SJCRH30 (cell line): ENCODE measurements around the gene MTMR1. TPM values are rescaled to one million over a fixed set of nuclear protein-coding genes. Genes with fewer than 3 reads are reported as not detected.

Source experiments
- DNase-seq, 2 experiments: peaks; one replicate each; pipeline ENCODE4 v3.0.0-alpha.2; 2015 to 2020
- H3K27ac ChIP-seq: fragments of 250-450 bp; sonication (Bioruptor Pico); 2 replicates; pipeline ENCODE4 v1.5.1; 2020; ENCODE audit warnings: mild to moderate bottlenecking, moderate library complexity
- H3K27me3 ChIP-seq: fragments of 250-450 bp; sonication (Bioruptor Pico); 2 replicates; pipeline ENCODE4 v1.5.1; 2020; ENCODE audit warnings: mild to moderate bottlenecking, moderate library complexity
- H3K36me3 ChIP-seq: fragments of 250-450 bp; sonication (Bioruptor Pico); 2 replicates; pipeline ENCODE4 v1.5.1; 2020; ENCODE audit warnings: mild to moderate bottlenecking, moderate library complexity
- H3K4me1 ChIP-seq: fragments of 250-450 bp; sonication (Bioruptor Pico); 2 replicates; pipeline ENCODE4 v1.5.1; 2020; ENCODE audit warnings: mild to moderate bottlenecking, moderate library complexity
- H3K4me3 ChIP-seq: fragments of 250-450 bp; sonication (Bioruptor Pico); 2 replicates; pipeline ENCODE4 v1.5.1; 2020; ENCODE audit warnings: mild to moderate bottlenecking, moderate library complexity
- H3K9me3 ChIP-seq: fragments of 250-450 bp; sonication (Bioruptor Pico); replicated peaks from 2 replicates; pipeline ENCODE4 v1.5.1; 2020; ENCODE audit warnings: mild to moderate bottlenecking, moderate library complexity
- total RNA-seq: library from RNA; depleted of rRNA; stranded (reverse); fragments of >200 nt; shearing (Covaris generic); gene quantifications from 2 replicates; pipeline ENCODE4 v1.2.3, GENCODE V29; 2014

Gene MTMR1
- total RNA-seq, 1 experiment from 2014 or later, result 26.3 TPM

DNA sequence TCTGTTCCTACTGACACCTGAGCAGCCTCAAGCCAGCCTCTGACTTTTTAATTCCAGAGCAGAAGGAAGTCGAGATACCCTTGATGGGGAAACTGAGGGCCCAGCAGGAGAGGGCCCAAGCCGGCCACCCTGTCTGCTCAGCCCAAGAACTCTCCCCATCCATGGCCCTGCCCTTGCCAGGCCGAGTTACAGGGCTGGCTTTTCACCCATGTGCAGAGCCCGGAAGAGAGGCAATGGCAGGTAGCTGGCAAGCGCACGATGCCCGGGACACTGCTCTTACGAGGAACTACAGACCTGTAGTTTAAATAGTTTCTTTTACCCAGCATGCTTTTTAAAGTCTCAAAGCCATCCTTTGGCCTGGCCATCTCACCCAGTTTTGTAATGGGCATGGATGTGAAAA, 79.9 kb downstream of the MTMR1 start:
- Histone ChIP-seq H3K27me3 (no peaks in the 10 kb centered on the region), H3K36me3 (no peaks in the 10 kb centered on the region), H3K4me1 (no peaks in the 10 kb centered on the region), H3K4me3 (no peak overlapping the region), H3K9me3 (no peaks in the 10 kb centered on the region), H3K27ac (no peak overlapping the region)
- DNase-seq, result no peak

DNA sequence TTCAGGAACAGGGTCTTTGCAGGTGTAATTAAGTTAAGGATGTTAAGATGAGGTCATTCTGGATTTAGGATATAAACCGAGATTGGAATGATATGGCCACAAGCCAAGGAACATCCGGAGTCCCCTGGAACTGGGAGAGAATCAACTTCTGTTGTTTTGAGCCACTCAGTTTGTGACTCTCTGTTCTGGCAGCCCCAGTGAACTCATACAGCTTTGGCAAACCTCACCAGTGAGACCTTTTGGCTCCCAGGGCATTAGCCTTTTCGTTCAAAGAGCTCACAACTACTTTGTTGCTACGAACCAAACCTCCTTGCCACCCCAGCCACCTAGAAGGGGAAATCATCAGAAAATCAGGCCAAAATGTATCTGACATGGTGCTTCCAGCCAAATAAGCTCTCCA, 80.4 kb downstream of the MTMR1 start:
- no peak for DNase-seq
- Histone ChIP-seq H3K4me3 (no peak overlapping the region), H3K27ac (no peak overlapping the region), H3K27me3 (no peaks in the 10 kb centered on the region), H3K9me3 (no peaks in the 10 kb centered on the region), H3K4me1 (no peaks in the 10 kb centered on the region), H3K36me3 (no peaks in the 10 kb centered on the region)

DNA sequence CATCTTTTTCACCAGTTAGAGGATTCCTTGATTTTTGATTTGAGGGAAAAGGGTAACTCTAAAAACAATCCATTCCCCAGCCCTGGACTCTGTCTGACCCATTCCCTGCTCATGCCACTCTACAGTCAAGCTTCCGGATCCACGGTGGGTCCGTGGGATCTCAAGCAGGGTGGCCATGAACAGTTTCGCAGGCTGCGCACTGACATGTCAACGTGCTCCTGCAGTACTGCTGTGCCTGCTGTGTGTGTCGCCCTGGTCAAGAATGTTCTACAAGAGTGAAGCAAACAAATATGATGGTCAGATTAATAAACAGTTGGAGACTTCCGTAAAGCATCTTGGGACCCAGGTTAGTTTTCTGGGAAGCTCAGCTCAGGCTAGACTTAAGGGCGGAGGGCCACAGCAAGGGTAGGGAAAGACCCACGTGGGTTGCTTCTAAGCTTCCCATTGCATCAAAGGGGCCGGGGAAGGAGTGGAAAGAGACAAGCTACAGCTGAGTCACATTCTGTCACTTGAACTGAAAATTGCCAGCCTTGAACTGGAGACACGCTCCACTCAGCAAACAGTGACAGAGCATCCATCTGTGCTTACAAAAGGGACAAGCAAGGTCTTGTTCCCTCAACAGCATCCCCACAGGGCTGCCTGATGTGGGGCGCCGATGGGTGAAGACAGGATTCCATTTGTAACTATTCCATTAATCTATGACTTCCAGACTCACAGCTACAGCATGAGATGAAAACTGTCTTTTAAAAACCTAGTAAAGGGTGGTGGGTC, 81.8 kb downstream of the MTMR1 start:
- no peak overlapping the region for H3K27ac ChIP-seq
- H3K4me1 ChIP-seq, result no peaks in the 10 kb centered on the region
- no peaks in the 10 kb centered on the region for H3K36me3 ChIP-seq
- H3K9me3 ChIP-seq, result no peaks in the 10 kb centered on the region
- H3K27me3 ChIP-seq, result no peaks in the 10 kb centered on the region
- H3K4me3 ChIP-seq, result no peak overlapping the region
- DNase-seq, result no peak

DNA sequence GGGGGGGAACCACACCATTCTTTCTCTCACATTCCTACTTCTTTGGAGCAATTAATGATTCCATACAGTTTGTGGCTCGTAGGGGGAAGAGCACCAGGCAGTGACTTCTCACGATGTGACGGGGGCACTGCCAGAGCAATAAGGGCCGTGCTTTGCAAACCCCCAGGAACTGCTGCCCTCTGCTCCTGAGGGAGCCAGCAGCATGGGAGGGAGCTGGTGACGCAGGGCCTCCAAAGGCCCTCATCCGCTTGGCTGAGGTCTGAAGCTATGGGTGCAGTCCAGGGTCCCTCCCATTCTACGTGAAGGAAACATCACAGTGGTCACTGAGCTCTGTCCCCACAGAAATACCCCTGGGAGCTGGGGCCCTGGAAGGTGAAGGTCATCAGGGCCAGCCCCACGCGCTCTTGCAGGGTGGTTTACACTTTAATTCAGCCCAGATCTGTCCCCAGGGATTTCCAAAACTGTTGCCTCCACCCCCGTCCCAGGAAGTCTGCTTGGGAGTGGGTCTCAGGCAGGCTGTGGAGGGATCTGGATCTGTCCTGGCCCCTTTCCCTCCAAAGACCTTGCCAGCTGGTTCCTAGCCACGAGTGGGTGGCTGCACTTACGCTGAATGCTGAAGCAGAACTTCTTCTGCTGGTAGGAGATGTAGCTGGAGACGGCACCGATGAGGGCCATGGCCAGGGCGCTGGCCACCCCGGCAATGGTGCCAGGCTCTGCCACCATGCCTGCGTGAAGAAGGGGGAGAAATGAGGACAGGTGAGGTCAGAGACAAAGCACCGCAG, 82.6 kb downstream of the MTMR1 start:
- Histone ChIP-seq H3K27me3 (no peaks in the 10 kb centered on the region), H3K9me3 (no peaks in the 10 kb centered on the region), H3K27ac (no peak overlapping the region), H3K4me3 (no peak overlapping the region), H3K36me3 (no peaks in the 10 kb centered on the region), H3K4me1 (no peaks in the 10 kb centered on the region)
- no peak for DNase-seq

DNA sequence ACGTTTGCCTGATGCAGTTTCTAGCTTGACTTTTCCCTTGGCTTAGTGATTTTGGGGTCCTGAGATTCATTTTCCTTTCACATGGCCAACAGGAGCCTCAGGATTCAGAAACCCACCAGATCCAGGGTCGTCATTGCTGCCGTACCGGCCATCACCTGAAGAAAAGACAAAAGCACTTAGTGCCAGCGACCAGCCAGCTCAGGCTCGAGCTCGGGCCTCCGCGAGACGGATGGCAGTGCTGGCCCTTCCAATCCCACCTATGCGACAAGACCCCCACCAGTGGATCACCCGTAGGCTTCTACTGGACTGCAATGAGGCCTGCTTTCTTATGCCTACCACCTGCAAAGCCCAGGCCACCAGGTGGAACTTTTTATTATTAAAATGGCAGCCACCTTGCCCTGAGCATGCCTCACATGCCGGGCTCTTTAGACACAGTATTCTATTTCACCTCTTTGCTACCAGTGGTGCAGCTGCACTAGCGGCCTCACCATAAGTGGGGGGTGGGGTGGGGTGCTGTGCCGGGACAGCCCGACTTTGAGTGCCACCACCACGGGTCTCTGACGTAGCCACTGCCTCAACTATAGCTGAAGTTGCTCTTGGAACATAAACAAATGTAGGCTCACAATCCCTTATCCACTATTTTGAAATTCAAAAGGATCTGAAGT, 84.3 kb downstream of the MTMR1 start:
- no peaks in the 10 kb centered on the region for H3K36me3 ChIP-seq
- no peaks in the 10 kb centered on the region for H3K4me1 ChIP-seq
- H3K27ac ChIP-seq, result no peak overlapping the region
- no peaks in the 10 kb centered on the region for H3K27me3 ChIP-seq
- no peaks in the 10 kb centered on the region for H3K9me3 ChIP-seq
- H3K4me3 ChIP-seq, result no peak overlapping the region
- no peak for DNase-seq

DNA sequence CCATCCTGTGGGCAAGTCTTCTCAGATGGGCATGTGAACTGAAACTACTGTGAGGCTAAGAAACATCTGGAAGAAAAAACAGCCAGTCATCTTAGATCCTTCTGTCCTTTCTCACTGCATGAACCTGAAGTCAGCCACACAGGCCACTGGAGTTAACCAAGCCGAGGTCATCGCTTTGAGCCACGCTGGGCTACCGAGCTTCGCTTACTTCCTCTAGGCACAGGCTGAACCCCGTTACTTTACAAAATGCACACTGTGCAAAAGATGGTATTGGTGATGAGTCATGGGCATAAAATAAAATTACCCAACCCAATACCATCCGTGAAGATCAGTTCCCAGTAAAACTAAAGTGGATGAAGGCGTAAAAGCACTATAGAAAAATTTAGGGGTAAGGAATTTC, 86.2 kb downstream of the MTMR1 start:
- no peak overlapping the region for H3K27ac ChIP-seq
- no peaks in the 10 kb centered on the region for H3K27me3 ChIP-seq
- DNase-seq, result no peak
- no peaks in the 10 kb centered on the region for H3K9me3 ChIP-seq
- no peak overlapping the region for H3K4me3 ChIP-seq
- no peaks in the 10 kb centered on the region for H3K36me3 ChIP-seq
- no peaks in the 10 kb centered on the region for H3K4me1 ChIP-seq

DNA sequence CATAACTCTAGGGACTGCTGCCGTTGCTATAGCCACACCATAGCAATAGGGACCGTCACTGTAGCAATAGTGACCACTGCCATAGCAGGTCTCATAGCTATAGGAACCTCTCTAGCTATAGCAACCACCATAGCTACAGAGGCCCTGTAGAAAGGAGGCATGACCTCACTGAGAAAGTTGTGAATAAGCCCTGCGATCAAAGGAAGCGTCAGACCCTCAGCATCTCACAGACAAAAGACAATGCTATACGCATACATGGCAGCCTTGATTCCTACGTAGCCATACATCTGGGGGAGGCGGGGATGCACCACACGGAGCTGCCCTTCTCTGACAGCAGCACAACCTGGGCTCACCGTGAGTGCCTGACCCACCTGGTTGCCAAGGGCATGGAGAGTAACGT, 88.5 kb downstream of the MTMR1 start:
- Histone ChIP-seq H3K4me1 (no peaks in the 10 kb centered on the region), H3K27ac (no peak overlapping the region), H3K36me3 (no peaks in the 10 kb centered on the region), H3K27me3 (no peaks in the 10 kb centered on the region), H3K4me3 (no peak overlapping the region), H3K9me3 (no peaks in the 10 kb centered on the region)
- no peak for DNase-seq

DNA sequence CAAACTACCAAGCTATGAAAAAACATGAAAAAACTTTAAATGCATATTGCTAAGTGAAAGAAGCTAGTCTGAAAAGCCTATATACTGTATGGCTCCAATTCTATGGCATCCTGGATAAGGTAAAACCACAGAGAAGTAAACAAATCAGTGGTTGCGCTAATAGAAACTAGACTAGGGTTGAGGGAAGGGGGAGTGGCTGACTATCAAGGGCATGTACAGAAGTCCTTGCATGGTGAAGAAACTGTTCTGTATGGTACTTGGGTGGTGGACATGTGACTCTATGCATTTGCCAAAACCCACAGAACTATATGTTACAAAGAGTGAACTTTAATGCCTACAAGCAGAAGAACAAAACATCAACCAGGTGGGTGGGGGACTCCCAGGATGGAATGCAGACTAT, 96.8 kb downstream of the MTMR1 start:
- Histone ChIP-seq H3K36me3 (no peaks in the 10 kb centered on the region), H3K4me3 (no peak overlapping the region), H3K4me1 (no peaks in the 10 kb centered on the region), H3K27ac (no peak overlapping the region), H3K27me3 (no peaks in the 10 kb centered on the region), H3K9me3 (no peaks in the 10 kb centered on the region)
- no peak for DNase-seq

DNA sequence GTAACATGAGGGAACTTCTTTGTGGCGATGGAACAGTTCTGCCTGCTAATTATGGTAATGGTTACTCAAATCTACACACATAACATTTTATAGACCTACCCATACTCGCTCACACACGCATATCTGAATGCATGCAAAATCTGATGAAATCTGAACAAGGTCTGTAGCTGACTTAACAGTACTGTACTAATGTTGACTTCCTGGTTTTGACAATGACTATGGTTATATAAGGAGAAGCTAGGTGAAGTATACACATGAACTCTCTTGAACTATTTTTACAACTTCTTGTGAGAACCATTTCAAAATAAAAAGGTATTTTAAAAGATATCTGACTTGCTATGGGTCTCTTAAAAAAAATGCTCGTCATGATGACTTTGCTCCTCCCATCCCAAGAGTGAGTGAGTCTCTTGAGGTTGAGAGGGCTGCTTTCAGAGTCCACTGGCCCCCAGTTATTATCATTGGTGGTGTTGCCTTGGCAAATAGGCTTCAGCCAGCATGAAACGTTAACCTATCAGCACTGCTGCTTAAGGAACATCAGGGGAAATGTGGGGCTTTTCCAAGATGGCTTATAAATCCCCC, 99.8 kb downstream of the MTMR1 start:
- Histone ChIP-seq H3K36me3 (no peaks in the 10 kb centered on the region), H3K4me1 (no peaks in the 10 kb centered on the region), H3K27me3 (no peaks in the 10 kb centered on the region), H3K9me3 (no peaks in the 10 kb centered on the region), H3K4me3 (no peak overlapping the region), H3K27ac (no peak overlapping the region)
- no peak for DNase-seq

DNA sequence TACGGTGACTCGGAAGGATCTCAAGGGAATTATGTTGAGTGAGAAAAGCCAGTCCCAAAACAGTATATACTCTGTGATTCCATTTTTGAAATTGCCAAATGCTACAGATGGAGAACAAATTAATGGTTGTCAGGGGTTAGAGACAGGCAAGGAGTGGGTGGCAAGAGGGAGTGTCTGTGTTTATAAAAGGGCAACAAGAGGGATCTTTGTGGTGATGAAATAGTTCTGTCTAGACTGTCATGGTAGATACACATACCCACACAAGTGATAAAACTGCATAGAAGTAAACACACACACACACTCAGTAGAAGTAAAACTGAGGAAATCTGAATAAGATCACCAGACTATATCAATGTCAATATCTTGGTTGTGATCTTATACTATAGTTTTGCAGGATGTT, 112.5 kb downstream of the MTMR1 start:
- H3K36me3 ChIP-seq, result no peaks in the 10 kb centered on the region
- DNase-seq, result no peak

DNA sequence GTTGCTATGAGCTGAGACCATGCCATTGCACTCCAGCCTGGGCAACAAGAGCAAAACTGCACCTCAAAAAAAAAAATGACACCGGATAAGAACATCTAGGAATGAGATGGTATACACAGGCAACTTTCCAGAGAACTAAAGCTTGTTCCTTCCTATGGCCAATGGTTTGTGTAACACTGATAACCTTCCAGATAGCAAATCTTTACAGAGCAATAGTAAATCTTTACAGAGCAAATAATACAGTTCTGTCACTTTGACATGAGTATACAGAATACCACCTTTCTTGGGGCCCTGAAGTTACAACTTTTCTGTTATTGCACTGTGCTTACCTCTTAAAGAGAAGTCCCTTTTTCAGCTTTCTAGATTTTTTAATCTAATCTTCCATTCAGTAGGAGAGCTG, 113.6 kb downstream of the MTMR1 start:
- H3K9me3 ChIP-seq, result no peaks in the 10 kb centered on the region
- no peaks in the 10 kb centered on the region for H3K27me3 ChIP-seq
- DNase-seq, result no peak
- H3K36me3 ChIP-seq, result no peaks in the 10 kb centered on the region
- no peak overlapping the region for H3K4me3 ChIP-seq
- H3K4me1 ChIP-seq, result no peaks in the 10 kb centered on the region
- H3K27ac ChIP-seq, result no peak overlapping the region

More for the DNA sequence above, 112.5 kb downstream of the MTMR1 start:
- Histone ChIP-seq H3K4me1 (no peaks in the 10 kb centered on the region), H3K27me3 (no peaks in the 10 kb centered on the region), H3K4me3 (no peak overlapping the region), H3K27ac (no peak overlapping the region), H3K9me3 (no peaks in the 10 kb centered on the region)

DNA sequence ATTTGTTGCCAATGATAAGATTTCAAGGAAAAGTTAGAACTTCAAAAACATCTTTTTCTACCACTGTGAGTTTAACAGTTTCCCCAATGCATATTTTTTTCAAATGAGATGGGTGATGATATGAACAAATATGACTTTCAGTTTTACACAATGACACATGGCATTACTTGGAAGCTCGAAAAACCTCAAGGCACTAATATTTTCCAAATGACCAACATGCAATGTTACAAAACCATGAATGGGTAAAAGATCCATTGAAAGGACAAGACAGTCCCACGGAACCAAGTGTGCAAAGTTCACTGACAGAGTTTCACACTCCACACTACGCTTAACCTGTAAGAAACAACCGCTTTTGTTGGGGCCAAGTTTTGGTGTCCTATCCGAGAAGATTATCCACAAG, 120.7 kb downstream of the MTMR1 start:
- DNase-seq, result no peak
- H3K36me3 ChIP-seq, result no peaks in the 10 kb centered on the region
- H3K27ac ChIP-seq, result no peak overlapping the region

More for the DNA sequence above, 120.7 kb downstream of the MTMR1 start:
- Histone ChIP-seq H3K4me3 (no peak overlapping the region), H3K9me3 (no peaks in the 10 kb centered on the region), H3K27me3 (no peaks in the 10 kb centered on the region), H3K4me1 (no peaks in the 10 kb centered on the region)
